ENCODE measurements around the gene PLCB1.

DNA sequence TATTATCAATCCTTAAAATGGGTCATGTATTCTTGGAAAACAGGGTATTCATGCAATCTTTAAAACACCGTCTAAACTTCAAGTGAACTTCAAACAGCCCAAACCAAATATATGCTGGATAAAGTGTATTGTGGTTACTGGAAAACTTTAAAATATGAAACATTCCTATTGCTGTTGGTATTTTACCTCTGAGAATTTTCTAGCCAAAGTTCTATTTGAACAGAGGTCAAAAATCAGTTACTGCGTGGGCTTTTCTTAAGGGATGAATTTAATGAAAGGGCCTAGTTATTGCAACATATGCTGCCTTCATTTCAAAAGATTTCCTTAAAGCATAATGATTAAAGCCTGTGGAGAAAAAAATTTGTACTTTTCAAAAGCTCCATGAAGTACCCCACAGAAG, 436.0 kb downstream of the PLCB1 start:
- TF ChIP-seq, protein P1, sequence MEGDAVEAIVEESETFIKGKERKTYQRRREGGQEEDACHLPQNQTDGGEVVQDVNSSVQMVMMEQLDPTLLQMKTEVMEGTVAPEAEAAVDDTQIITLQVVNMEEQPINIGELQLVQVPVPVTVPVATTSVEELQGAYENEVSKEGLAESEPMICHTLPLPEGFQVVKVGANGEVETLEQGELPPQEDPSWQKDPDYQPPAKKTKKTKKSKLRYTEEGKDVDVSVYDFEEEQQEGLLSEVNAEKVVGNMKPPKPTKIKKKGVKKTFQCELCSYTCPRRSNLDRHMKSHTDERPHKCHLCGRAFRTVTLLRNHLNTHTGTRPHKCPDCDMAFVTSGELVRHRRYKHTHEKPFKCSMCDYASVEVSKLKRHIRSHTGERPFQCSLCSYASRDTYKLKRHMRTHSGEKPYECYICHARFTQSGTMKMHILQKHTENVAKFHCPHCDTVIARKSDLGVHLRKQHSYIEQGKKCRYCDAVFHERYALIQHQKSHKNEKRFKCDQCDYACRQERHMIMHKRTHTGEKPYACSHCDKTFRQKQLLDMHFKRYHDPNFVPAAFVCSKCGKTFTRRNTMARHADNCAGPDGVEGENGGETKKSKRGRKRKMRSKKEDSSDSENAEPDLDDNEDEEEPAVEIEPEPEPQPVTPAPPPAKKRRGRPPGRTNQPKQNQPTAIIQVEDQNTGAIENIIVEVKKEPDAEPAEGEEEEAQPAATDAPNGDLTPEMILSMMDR (conservative IDR thresholded peaks at IDR 0.05) = no peak
- no peak for TF ChIP-seq EZH2 (IDR thresholded peaks at IDR 0.05; ENCODE audit: low read depth)

Measured in PC-9 (cell line).